ENCODE measurements around the gene HAUS3. TPM values are rescaled to one million over a fixed set of nuclear protein-coding genes. Genes with fewer than 3 reads are reported as not detected.

Gene HAUS3
- total RNA-seq, 1 experiment from 2014 or later: 9.5 TPM

DNA sequence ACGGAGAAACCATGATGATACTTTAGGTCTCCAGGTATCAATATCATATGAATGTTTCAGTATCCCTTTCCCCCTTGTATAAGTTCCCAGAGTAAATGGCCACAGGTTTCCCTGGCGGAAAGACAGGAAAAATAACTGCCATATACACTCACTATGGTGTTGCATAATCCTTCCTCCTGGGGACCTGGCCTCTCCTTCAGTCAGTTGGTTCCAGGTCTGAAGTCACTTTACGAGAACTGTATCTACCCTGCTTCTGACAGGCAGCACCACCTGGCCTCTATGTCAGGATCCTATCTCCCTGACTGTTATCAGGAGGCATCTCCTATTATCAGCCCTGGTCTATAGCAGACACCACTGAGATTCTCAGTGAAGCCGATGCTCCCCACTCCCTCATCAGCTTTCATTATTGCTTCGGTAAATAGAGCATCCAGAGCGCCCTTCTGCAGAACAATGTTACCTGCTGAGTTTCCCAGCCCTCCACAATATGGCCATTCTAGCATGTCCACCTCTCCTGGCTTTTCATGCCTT lies 22.6 kb downstream of the HAUS3 start:
- CTCF ChIA-PET: interaction anchor here (1.0 to 1.1 kb wide), 2 partner anchors 19 to 243 kb away, joined by 3 read pairs; no protein-coding TSS in a partner anchor
- H4K20me1 ChIP-seq (ENCODE audit: low read length): no peaks in the 10 kb centered on the region
- H3K4me2 ChIP-seq (ENCODE audit: low read length): no peak overlapping the region
- no peaks in the 10 kb centered on the region for H3K27me3 ChIP-seq (ENCODE audit: low read length)
- no TSS peak for BruUV-seq (replicated peaks)
- H3K79me2 ChIP-seq (ENCODE audit: low read length): no peaks in the 10 kb centered on the region
- no peak overlapping the region for H3K9ac ChIP-seq (ENCODE audit: low read length)
- H3F3A ChIP-seq (ENCODE audit: low read length, unreplicated experiment): no peaks in the 10 kb centered on the region
- H3K9me2 ChIP-seq (replicated peaks; ENCODE audit: low read length): no peaks in the 10 kb centered on the region
- peaks cover 29% of the 10 kb centered on the region for H3K4me1 ChIP-seq (ENCODE audit: insufficient read depth, low read length)
- H3K4me3 ChIP-seq (ENCODE audit: low read length): no peak overlapping the region
- intact Hi-C loops (cut with micrococcal nuclease): no loop called here
- POLR2A ChIA-PET (ENCODE audit: unreplicated experiment): no interaction called here
- ATAC-seq (no peak), DNase-seq (peak; percentile 45)
- no peak overlapping the region for H3K27ac ChIP-seq (ENCODE audit: low read length)
- H3K9me3 ChIP-seq (ENCODE audit: low read length): no peaks in the 10 kb centered on the region
- H2AFZ ChIP-seq (ENCODE audit: low read length): no peak overlapping the region
- H3K36me3 ChIP-seq (ENCODE audit: low read depth, low read length): no peaks in the 10 kb centered on the region
- TF ChIP-seq EZH2 (IDR thresholded peaks at IDR 0.05; ENCODE audit: low read length, unreplicated experiment) (no peak), EZH2phosphoT487 (IDR thresholded peaks at IDR 0.05; ENCODE audit: borderline replicate concordance, low read length) (no peak)
- TF ChIP-seq, protein P1, sequence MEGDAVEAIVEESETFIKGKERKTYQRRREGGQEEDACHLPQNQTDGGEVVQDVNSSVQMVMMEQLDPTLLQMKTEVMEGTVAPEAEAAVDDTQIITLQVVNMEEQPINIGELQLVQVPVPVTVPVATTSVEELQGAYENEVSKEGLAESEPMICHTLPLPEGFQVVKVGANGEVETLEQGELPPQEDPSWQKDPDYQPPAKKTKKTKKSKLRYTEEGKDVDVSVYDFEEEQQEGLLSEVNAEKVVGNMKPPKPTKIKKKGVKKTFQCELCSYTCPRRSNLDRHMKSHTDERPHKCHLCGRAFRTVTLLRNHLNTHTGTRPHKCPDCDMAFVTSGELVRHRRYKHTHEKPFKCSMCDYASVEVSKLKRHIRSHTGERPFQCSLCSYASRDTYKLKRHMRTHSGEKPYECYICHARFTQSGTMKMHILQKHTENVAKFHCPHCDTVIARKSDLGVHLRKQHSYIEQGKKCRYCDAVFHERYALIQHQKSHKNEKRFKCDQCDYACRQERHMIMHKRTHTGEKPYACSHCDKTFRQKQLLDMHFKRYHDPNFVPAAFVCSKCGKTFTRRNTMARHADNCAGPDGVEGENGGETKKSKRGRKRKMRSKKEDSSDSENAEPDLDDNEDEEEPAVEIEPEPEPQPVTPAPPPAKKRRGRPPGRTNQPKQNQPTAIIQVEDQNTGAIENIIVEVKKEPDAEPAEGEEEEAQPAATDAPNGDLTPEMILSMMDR (conservative IDR thresholded peaks at IDR 0.05; ENCODE audit: low read depth, low read length): no peak

DNA sequence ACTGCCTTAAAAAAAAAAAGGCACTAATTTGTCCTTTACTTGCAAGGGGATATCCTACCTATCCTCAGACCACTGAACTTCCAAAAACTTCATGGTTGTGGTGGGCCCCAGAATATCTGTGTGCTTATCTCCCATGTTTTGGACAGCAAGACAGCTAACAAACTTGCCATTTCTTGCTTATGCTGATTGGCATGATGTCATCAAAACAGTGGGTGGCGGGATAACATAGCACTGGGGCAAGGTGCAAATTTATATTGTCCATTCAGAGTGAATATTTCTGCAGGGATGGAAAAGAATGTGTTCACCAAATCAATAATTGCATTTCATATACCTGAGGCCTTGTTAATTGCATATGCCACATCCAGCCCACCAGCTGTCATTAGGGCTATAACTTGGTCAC lies 23.5 kb downstream of the HAUS3 start:
- peaks cover 29% of the 10 kb centered on the region for H3K4me1 ChIP-seq (ENCODE audit: insufficient read depth, low read length)
- no peak for DNase-seq
- no peak overlapping the region for H3K4me3 ChIP-seq (ENCODE audit: low read length)
- BruUV-seq (replicated peaks): no TSS peak
- CTCF ChIA-PET: interaction anchor here (0.7 kb wide), 1 partner anchor 231 kb away, joined by 7 read pairs; no protein-coding TSS in a partner anchor
- H3K27me3 ChIP-seq (ENCODE audit: low read length): no peaks in the 10 kb centered on the region
- no peaks in the 10 kb centered on the region for H3K36me3 ChIP-seq (ENCODE audit: low read depth, low read length)
- no peak overlapping the region for H3K9ac ChIP-seq (ENCODE audit: low read length)
- no peak overlapping the region for H3K27ac ChIP-seq (ENCODE audit: low read length)
- ATAC-seq: no peak
- no peaks in the 10 kb centered on the region for H4K20me1 ChIP-seq (ENCODE audit: low read length)
- H3K79me2 ChIP-seq (ENCODE audit: low read length): no peaks in the 10 kb centered on the region
- intact Hi-C loops (cut with micrococcal nuclease): no loop called here
- TF ChIP-seq, protein P1 (conservative IDR thresholded peaks at IDR 0.05; ENCODE audit: low read depth, low read length): no peak
- no peak for TF ChIP-seq EZH2 (IDR thresholded peaks at IDR 0.05; ENCODE audit: low read length, unreplicated experiment)
- no peak for TF ChIP-seq EZH2phosphoT487 (IDR thresholded peaks at IDR 0.05; ENCODE audit: borderline replicate concordance, low read length)
- H3K9me2 ChIP-seq (replicated peaks; ENCODE audit: low read length): no peaks in the 10 kb centered on the region
- H2AFZ ChIP-seq (ENCODE audit: low read length): no peak overlapping the region
- H3F3A ChIP-seq (ENCODE audit: low read length, unreplicated experiment): no peaks in the 10 kb centered on the region
- POLR2A ChIA-PET (ENCODE audit: unreplicated experiment): no interaction called here
- H3K4me2 ChIP-seq (ENCODE audit: low read length): no peak overlapping the region
- no peaks in the 10 kb centered on the region for H3K9me3 ChIP-seq (ENCODE audit: low read length)

DNA sequence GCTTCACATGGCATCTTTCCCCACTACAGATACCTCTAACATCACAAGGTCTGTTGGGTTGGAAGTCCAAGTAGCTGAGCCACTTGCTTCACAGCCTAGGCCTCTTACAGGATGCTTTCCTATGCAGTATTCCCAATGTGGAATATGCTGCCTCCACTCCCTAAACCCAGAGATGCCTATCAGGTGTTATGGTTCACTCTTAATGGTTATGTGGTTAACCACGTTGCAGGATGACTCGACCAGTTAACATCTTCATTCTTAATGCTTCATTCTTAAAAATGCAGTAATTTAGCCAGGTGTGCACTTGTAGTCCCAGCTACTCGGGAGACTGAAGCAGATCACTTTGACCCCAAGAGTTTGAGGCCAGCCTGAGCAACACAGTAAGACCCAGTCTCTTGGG lies 24.2 kb downstream of the HAUS3 start:
- DNase-seq (peak; percentile 85), ATAC-seq (peak; percentile 74)
- H3K27ac ChIP-seq (ENCODE audit: low read length): no peak overlapping the region
- H3K9me2 ChIP-seq (replicated peaks; ENCODE audit: low read length): no peaks in the 10 kb centered on the region
- TF ChIP-seq, protein P1 (conservative IDR thresholded peaks at IDR 0.05; ENCODE audit: low read depth, low read length): no peak
- BruUV-seq (replicated peaks): no TSS peak
- no peak overlapping the region for H3K4me3 ChIP-seq (ENCODE audit: low read length)
- H2AFZ ChIP-seq (ENCODE audit: low read length): no peak overlapping the region
- no peaks in the 10 kb centered on the region for H3K27me3 ChIP-seq (ENCODE audit: low read length)
- no peaks in the 10 kb centered on the region for H3K9me3 ChIP-seq (ENCODE audit: low read length)
- H3K9ac ChIP-seq (ENCODE audit: low read length): no peak overlapping the region
- peaks cover 22% of the 10 kb centered on the region for H3K4me1 ChIP-seq (ENCODE audit: insufficient read depth, low read length)
- no peaks in the 10 kb centered on the region for H3F3A ChIP-seq (ENCODE audit: low read length, unreplicated experiment)
- ChIA-PET CTCF (no interaction called here), POLR2A (ENCODE audit: unreplicated experiment) (no interaction called here)
- no peaks in the 10 kb centered on the region for H4K20me1 ChIP-seq (ENCODE audit: low read length)
- no peak overlapping the region for H3K4me2 ChIP-seq (ENCODE audit: low read length)
- H3K79me2 ChIP-seq (ENCODE audit: low read length): no peaks in the 10 kb centered on the region
- H3K36me3 ChIP-seq (ENCODE audit: low read depth, low read length): no peaks in the 10 kb centered on the region
- intact Hi-C loops (cut with micrococcal nuclease): no loop called here
